GM21447 (cell line): ENCODE measurements around the gene MEI1.
"Not testable (repeated sequence)": the region's sequence is repeated elsewhere in the genome, so short reads cannot be mapped to it uniquely, and the experiment has no call there.

ENCODE experiments used
- ATAC-seq: cut with Tn5 transposase; IDR thresholded peaks from one replicate; pipeline ENCODE4 v1.9.1; 2021; ENCODE audit not compliant: unreplicated experiment

The MEI1 gene

GRCh38 chr22:41699264-41700107 lies at the start of gene MEI1:
Gene MEI1, plus strand, starts transcription at chr22:41699503. Its CDS starts 36 bp downstream, at chr22:41699539.
- no peak for ATAC-seq

- no peak for ATAC-seq
These were observed 49.1 kb upstream of the MEI1 start for GRCh38 chr22:41650229-41650628.

GRCh38 chr22:41650821-41651220 lies 48.5 kb upstream of the MEI1 start:
- ATAC-seq = no peak

GRCh38 chr22:41654322-41654721 lies 45.0 kb upstream of the MEI1 start:
- no peak for ATAC-seq

- ATAC-seq = no peak
These were observed 42.7 kb upstream of the MEI1 start for GRCh38 chr22:41656556-41656955.

GRCh38 chr22:41657709-41658108 lies 41.6 kb upstream of the MEI1 start:
- no peak for ATAC-seq

GRCh38 chr22:41658869-41659268 lies 40.4 kb upstream of the MEI1 start:
- no peak for ATAC-seq

GRCh38 chr22:41659941-41660340 lies 39.4 kb upstream of the MEI1 start:
- ATAC-seq = no peak

- no peak for ATAC-seq
These were observed 38.9 kb upstream of the MEI1 start for GRCh38 chr22:41660416-41660815.

GRCh38 chr22:41661088-41661487 lies 38.2 kb upstream of the MEI1 start:
- no peak for ATAC-seq

- ATAC-seq = no peak
These were observed 37.6 kb upstream of the MEI1 start for GRCh38 chr22:41661713-41662112.

- not testable (repeated sequence) for ATAC-seq
These were observed 35.7 kb upstream of the MEI1 start for GRCh38 chr22:41663594-41663993.

- no peak for ATAC-seq
These were observed 34.8 kb upstream of the MEI1 start for GRCh38 chr22:41664490-41664889.

- no peak for ATAC-seq
These were observed 34.4 kb upstream of the MEI1 start for GRCh38 chr22:41664951-41665350.

- ATAC-seq = no peak
These were observed 30.1 kb upstream of the MEI1 start for GRCh38 chr22:41668971-41669911.

- ATAC-seq = not testable (repeated sequence)
These were observed 27.2 kb upstream of the MEI1 start for GRCh38 chr22:41672096-41672495.

GRCh38 chr22:41672780-41673509 lies 26.4 kb upstream of the MEI1 start:
- ATAC-seq = no peak

- no peak for ATAC-seq
These were observed 24.4 kb upstream of the MEI1 start for GRCh38 chr22:41674846-41675340.

- no peak for ATAC-seq
These were observed 23.2 kb upstream of the MEI1 start for GRCh38 chr22:41676134-41676533.

- ATAC-seq = no peak
These were observed 17.7 kb upstream of the MEI1 start for GRCh38 chr22:41681616-41682015.
